ENCODE results near the gene TMIGD2.
"Not testable (repeated sequence)": the region's sequence is repeated elsewhere in the genome, so short reads cannot be mapped to it uniquely, and the experiment has no call there.

Gene TMIGD2

GRCh38 chr19:4302243-4302640, at the start of gene TMIGD2:
Gene TMIGD2 (minus strand): TSS chr19:4302389. CDS start chr19:4302385, 4 bp downstream.
- DNase-seq (ENCODE audit: insufficient read length, low spot score): no peak

GRCh38 chr19:4350726-4351125, 48.5 kb upstream of the TMIGD2 start:
- FAIRE-seq: no peak
- DNase-seq (ENCODE audit: insufficient read length, low spot score): no peak

More at GRCh38 chr19:4302243-4302640, at the start of gene TMIGD2:
- FAIRE-seq: no peak

GRCh38 chr19:4350111-4350510, 47.9 kb upstream of the TMIGD2 start:
- no peak for FAIRE-seq
- no peak for DNase-seq (ENCODE audit: insufficient read length, low spot score)

GRCh38 chr19:4349225-4349624, 47.0 kb upstream of the TMIGD2 start:
- not testable (repeated sequence) for FAIRE-seq; DNase-seq (ENCODE audit: insufficient read length, low spot score)

- DNase-seq (ENCODE audit: insufficient read length, low spot score) (no peak), FAIRE-seq (no peak)
Observed at GRCh38 chr19:4347521-4347920, 45.3 kb upstream of the TMIGD2 start.

GRCh38 chr19:4346020-4346383, 43.8 kb upstream of the TMIGD2 start:
- DNase-seq (ENCODE audit: insufficient read length, low spot score) (no peak), FAIRE-seq (no peak)

GRCh38 chr19:4345342-4346019, 43.3 kb upstream of the TMIGD2 start:
- FAIRE-seq (no peak), DNase-seq (ENCODE audit: insufficient read length, low spot score) (no peak)

GRCh38 chr19:4343370-4344307, 41.5 kb upstream of the TMIGD2 start, which contains the start of gene MPND:
Gene MPND (plus strand): TSS chr19:4343562. CDS start chr19:4343594, 32 bp downstream.
- DNase-seq (ENCODE audit: insufficient read length, low spot score) (peak; percentile 64), FAIRE-seq (no peak)

- FAIRE-seq (no peak), DNase-seq (ENCODE audit: insufficient read length, low spot score) (peak; percentile 98)
Observed at GRCh38 chr19:4342615-4343369, 40.6 kb upstream of the TMIGD2 start.

GRCh38 chr19:4342314-4342614, 40.1 kb upstream of the TMIGD2 start:
- DNase-seq (ENCODE audit: insufficient read length, low spot score) (no peak), FAIRE-seq (no peak)

GRCh38 chr19:4338441-4339355, 36.5 kb upstream of the TMIGD2 start, which contains the start of gene STAP2:
Gene STAP2 (minus strand): TSS chr19:4338827. CDS start chr19:4338753, 74 bp downstream.
- no peak for FAIRE-seq
- no peak for DNase-seq (ENCODE audit: insufficient read length, low spot score)

- no peak for DNase-seq (ENCODE audit: insufficient read length, low spot score)
- no peak for FAIRE-seq
Observed at GRCh38 chr19:4337906-4338440, 35.8 kb upstream of the TMIGD2 start.

GRCh38 chr19:4334929-4335570, 32.9 kb upstream of the TMIGD2 start:
- DNase-seq (ENCODE audit: insufficient read length, low spot score) (no peak), FAIRE-seq (peak; percentile 90)

GRCh38 chr19:4329858-4330257, 27.7 kb upstream of the TMIGD2 start:
- FAIRE-seq (no peak), DNase-seq (ENCODE audit: insufficient read length, low spot score) (no peak)

GRCh38 chr19:4328991-4329681, 26.9 kb upstream of the TMIGD2 start:
- not testable (repeated sequence) for DNase-seq (ENCODE audit: insufficient read length, low spot score); FAIRE-seq

GRCh38 chr19:4328243-4328990, 26.2 kb upstream of the TMIGD2 start:
- no peak for FAIRE-seq

GRCh38 chr19:4327877-4328242, 25.7 kb upstream of the TMIGD2 start:
- FAIRE-seq: no peak
- DNase-seq (ENCODE audit: insufficient read length, low spot score): no peak

More at GRCh38 chr19:4328243-4328990, 26.2 kb upstream of the TMIGD2 start:
- no peak for DNase-seq (ENCODE audit: insufficient read length, low spot score)

All from HTR-8/SVneo (cell line).